IPS-18a (cell line): ENCODE measurements around the gene RSPO4.

Experiments used
- H3K27ac ChIP-seq: one replicate; pipeline ENCODE4 v1.5.1; 2013; ENCODE audit warnings: low read length
- H3K27me3 ChIP-seq: one replicate; pipeline ENCODE4 v1.6.1; 2013; ENCODE audit warnings: mild to moderate bottlenecking, low read length; ENCODE audit not compliant: control insufficient read depth, insufficient read depth
- H3K36me3 ChIP-seq: one replicate; pipeline ENCODE4 v1.6.1; 2013; ENCODE audit warnings: low read depth, low read length; ENCODE audit not compliant: control insufficient read depth
- H3K4me1 ChIP-seq: one replicate; pipeline ENCODE4 v1.6.1; 2013; ENCODE audit warnings: low read depth, low read length; ENCODE audit not compliant: control insufficient read depth
- H3K4me3 ChIP-seq: one replicate; pipeline ENCODE4 v1.5.1; 2013; ENCODE audit warnings: low read length
- H3K9ac ChIP-seq: one replicate; pipeline ENCODE4 v1.6.1; 2013; ENCODE audit warnings: mild to moderate bottlenecking, low read length, moderate library complexity
- H3K9me3 ChIP-seq: one replicate; pipeline ENCODE4 v1.6.1; 2013; ENCODE audit warnings: low read depth, low read length; ENCODE audit not compliant: control insufficient read depth

The RSPO4 gene

DNA sequence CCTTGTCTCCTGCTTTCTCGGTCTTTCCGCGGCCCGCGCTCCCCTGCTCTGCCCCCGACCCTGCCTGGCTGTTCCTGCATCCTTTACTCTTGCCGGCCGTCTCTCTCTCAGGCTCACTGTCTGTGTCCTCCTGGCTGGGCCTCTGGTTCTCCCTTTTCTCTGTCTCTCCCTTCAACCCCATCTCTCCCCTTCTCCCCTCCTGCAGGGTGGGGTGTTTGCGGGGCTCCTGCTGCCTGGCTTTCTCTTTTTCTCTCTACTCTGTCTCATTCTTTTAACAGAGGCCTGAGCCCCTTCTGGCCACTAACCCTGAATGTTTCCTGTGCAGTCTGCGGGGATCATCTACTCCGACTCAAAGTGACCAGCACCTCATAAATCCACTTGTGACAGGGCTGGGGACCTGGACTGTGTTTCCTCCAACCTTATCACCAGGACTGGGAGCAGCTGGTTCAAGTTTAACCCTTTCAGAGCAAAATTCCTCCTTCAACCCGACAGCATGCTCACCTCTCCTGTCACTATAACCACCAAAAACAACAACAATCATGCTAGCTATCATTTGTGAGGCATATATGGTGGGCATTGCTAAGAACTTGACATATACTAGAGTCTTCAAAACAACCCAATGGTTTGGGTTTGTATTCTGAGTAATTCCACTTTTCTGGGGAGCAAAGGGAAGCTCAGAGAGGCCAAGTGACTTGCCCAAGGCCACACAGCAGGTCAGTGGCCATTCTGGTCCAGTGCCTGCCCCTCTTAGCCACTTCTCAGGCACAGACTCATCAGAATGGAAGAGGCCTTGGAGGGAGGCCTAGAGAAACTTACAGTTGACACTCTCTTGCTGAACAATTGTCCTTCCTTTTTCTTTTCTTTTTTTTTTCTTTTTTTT is 811 bp upstream of the RSPO4 start:
- peak overlapping the region; percentile 6 for H3K9ac ChIP-seq
- peaks cover 27% of the 10 kb centered on the region for H3K27me3 ChIP-seq
- H3K36me3 ChIP-seq: no peaks in the 10 kb centered on the region
- no peaks in the 10 kb centered on the region for H3K9me3 ChIP-seq
- peaks cover 7% of the 10 kb centered on the region for H3K4me1 ChIP-seq
- H3K27ac ChIP-seq: no peak overlapping the region
- H3K4me3 ChIP-seq: peak overlapping the region; percentile 62

DNA sequence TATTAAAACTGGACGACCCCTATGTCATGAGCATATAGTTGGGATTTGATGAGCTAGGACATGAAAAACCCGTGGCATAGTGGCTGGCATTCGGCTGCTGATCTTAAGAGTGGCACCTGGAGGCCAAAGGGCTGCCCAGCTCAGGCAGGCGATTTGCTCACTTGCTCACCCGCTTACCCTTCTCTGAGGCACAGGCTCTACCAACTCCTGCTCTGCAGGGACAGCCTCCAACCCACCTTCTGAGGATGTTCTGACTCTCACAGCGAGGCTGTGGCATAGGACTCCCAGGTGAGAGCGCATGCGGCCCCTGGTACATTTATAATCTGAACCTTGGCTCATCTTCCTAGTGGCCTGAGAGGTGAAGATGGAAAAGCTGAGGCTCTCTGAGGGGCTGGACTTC is 995 bp downstream of the RSPO4 start:
- Histone ChIP-seq H3K4me3 (peak overlapping the region; percentile 62), H3K4me1 (peaks cover 7% of the 10 kb centered on the region), H3K9ac (no peak overlapping the region), H3K9me3 (no peaks in the 10 kb centered on the region), H3K36me3 (no peaks in the 10 kb centered on the region), H3K27me3 (peaks cover 27% of the 10 kb centered on the region), H3K27ac (no peak overlapping the region)

DNA sequence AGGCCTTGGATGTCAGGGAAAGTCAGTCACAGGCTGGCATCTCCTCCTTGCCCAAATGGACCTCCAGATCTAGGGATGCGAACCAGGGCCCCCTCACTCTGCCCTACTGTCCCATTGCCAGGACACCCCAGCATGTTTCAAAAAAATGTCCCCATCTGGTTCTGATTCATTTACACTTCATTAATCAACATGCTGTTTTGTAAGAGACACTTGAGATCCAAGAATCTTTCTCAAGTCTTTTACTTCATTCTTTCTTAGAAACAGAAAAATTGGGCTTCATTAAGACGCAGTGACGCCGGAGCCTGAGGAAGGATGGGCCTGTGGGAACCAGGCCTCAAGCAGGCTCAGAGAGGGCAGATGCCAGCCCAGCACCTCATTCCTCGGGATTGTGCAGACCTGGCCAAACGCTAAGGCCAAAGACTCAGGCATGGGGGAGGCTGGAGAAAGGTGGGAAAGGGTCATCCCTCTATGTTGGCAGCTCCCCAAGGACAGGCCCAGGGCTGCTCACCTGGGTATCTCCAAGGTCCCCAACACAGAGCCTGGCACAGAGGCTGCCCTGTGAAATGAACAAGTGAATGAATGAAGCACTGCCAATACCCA is 3.8 kb downstream of the RSPO4 start:
- no peak overlapping the region for H3K9ac ChIP-seq
- no peaks in the 10 kb centered on the region for H3K9me3 ChIP-seq
- H3K27me3 ChIP-seq: peaks cover 27% of the 10 kb centered on the region
- H3K4me3 ChIP-seq: no peak overlapping the region
- H3K27ac ChIP-seq: no peak overlapping the region
- H3K36me3 ChIP-seq: no peaks in the 10 kb centered on the region
- H3K4me1 ChIP-seq: peaks cover 3% of the 10 kb centered on the region

DNA sequence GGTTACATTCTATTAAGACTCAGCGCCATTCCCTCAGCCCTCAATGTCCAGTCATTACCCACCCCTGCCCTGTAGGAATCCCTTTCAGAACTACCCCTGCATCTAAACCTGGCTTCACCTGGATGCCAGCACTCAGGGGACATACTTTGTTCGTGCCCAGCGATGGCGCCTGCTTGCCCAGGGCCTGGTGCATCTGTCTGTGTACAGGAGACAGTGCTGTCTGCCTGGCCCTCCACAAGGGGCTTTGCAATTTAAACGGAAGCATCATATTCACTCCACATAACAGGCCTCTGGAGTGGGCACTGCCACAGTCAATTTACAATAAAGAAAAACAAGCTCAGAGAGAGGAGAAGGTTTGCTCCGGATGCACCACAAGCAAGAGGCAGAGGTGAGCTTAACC is 4.6 kb downstream of the RSPO4 start:
- H3K27me3 ChIP-seq: peaks cover 20% of the 10 kb centered on the region
- H3K9me3 ChIP-seq: no peaks in the 10 kb centered on the region
- H3K27ac ChIP-seq: no peak overlapping the region
- H3K36me3 ChIP-seq: no peaks in the 10 kb centered on the region
- H3K9ac ChIP-seq: no peak overlapping the region
- H3K4me1 ChIP-seq: peaks cover 3% of the 10 kb centered on the region
- no peak overlapping the region for H3K4me3 ChIP-seq

DNA sequence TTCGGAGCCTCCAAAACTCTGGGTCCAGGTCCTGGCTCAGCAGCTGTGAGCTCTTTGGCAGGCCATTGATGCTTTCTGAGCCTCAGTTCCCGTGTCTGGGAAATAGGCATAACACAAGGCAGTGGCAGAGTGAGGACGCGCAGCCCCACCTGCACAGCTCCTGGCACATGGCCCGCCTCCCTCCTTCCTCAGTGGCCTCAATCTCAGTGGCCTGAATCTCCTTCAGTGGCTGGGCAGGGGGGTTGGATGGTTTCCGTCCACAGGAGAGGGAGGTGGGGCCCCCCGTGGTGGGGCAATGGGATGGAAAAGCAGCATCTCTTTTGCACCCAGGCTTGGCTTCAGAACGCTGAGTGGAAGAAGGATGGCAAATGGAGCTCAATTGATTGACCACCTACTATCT is 5.1 kb downstream of the RSPO4 start:
- H3K27me3 ChIP-seq: peaks cover 20% of the 10 kb centered on the region

DNA sequence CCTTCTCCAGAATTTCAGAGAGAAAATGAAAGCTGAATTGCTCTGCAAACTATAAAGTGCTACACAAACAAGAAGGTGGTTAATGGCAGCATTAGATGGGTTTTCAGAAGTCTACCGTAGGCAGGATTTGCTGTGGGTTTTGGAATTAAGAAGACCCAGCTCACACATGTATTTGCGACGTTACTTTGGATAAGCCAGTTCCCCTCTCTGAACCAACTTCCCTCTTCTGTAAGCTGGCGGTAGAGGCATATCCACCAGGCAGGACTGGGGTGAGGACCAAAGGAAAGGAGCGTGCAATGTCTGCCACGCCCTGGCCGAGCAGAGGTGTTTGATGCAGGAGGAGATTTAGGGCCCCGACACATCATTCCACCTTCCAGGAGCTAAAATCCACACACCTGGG is 6.9 kb downstream of the RSPO4 start:
- Histone ChIP-seq H3K9me3 (no peaks in the 10 kb centered on the region), H3K36me3 (no peaks in the 10 kb centered on the region), H3K27ac (no peak overlapping the region), H3K9ac (no peak overlapping the region), H3K4me3 (no peak overlapping the region), H3K4me1 (peaks cover 5% of the 10 kb centered on the region), H3K27me3 (peaks cover 2% of the 10 kb centered on the region)

More for the DNA sequence above, 5.1 kb downstream of the RSPO4 start:
- no peaks in the 10 kb centered on the region for H3K9me3 ChIP-seq
- H3K4me1 ChIP-seq: peaks cover 3% of the 10 kb centered on the region
- no peak overlapping the region for H3K27ac ChIP-seq
- no peaks in the 10 kb centered on the region for H3K36me3 ChIP-seq
- H3K9ac ChIP-seq: no peak overlapping the region
- no peak overlapping the region for H3K4me3 ChIP-seq

DNA sequence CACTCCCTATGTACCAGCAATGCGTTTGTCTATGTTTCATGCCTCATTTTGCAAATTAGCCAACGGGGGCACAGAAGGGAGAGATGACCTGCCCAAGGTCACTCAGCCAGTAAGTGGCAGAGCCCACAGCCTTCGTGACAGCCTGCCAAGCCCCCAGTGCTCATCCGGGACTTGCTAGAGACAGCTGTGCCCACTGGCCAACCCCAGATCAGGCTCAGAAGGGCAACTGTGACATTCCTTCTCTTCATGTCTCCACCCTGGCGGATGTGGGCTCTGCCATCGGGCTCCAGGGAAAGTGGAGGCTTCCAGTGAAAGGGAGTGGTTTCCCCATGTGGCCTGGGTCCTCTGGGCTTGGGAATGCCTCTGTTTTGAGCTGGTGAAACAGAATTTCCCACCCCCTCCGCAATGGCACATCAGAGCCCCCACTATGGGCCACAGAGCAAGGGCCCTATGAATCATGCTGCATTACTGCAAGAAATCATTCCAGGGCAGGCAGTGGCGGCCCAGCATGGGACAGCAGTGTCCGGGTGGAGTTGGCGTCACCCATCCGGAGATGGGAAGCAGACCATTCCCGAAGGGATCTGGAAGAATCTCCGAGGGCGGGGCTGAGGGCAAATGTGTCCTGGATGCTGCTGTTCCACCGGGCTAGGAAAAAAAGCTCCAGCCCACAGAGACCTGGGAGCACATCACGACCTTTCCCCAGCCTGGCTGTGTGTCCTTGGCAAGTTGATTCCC is 9.1 kb downstream of the RSPO4 start:
- Histone ChIP-seq H3K9me3 (no peaks in the 10 kb centered on the region), H3K27ac (no peak overlapping the region), H3K4me3 (no peak overlapping the region), H3K4me1 (peaks cover 5% of the 10 kb centered on the region), H3K9ac (no peak overlapping the region), H3K27me3 (no peaks in the 10 kb centered on the region), H3K36me3 (no peaks in the 10 kb centered on the region)

DNA sequence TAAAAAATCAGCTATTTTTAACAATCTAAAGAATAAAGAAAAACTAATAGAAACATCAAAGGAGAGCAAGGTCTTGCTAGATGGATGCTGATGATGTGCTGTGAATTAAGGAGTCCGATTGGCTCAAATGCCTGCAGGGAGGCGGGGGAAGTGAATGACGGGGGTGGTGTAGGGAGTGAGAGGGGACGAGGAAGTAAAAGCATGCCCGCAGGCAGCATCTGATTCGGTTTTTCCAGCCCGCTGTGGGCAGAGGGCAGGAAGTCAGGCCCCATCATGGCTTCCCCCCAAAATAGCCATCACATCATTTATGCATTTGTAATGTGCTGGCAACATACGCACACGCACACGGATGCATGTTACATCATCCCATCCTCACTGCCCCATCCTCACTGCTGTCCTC is 10.3 kb downstream of the RSPO4 start:
- Histone ChIP-seq H3K4me3 (no peak overlapping the region), H3K27ac (no peak overlapping the region), H3K27me3 (no peaks in the 10 kb centered on the region)

DNA sequence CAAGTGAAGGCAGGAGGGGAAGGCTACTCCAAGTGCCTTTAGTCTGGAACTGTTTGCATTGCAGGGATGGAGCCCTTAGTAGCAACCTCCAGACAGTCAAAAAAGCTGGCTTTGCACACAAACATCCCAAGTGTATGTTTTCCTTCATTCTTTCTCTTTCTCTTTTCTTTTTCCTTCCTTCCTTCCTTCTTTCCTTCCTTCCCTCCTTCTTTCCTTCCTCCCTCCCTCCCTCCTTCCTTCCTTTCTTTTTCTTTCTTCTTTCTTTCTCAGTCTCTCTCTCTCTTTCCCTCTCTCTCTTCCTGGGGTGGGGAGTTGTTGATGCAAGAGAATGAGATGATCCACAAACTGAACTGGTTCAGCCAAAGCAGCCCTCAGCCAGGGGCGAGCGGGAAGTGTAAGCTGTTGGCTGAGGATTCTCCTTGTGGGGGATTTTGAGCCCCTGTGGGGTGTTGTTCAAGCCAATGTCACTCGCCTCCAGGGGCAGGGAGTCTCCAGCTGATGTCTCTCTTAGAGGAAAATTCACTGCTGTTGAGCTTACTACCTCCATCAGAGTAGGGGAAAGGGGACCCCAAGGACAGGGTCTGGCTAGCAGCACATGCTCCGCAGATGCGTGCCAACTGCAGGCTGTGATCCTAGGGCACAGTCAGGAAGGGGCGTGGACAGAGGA is 11.7 kb downstream of the RSPO4 start:
- H3K4me3 ChIP-seq: no peak overlapping the region
- no peaks in the 10 kb centered on the region for H3K27me3 ChIP-seq
- no peaks in the 10 kb centered on the region for H3K9me3 ChIP-seq
- no peak overlapping the region for H3K27ac ChIP-seq
- no peaks in the 10 kb centered on the region for H3K36me3 ChIP-seq
- peaks cover 5% of the 10 kb centered on the region for H3K4me1 ChIP-seq
- no peak overlapping the region for H3K9ac ChIP-seq

More for the DNA sequence above, 10.3 kb downstream of the RSPO4 start:
- no peaks in the 10 kb centered on the region for H3K9me3 ChIP-seq
- no peaks in the 10 kb centered on the region for H3K36me3 ChIP-seq
- H3K4me1 ChIP-seq: peaks cover 5% of the 10 kb centered on the region
- H3K9ac ChIP-seq: no peak overlapping the region

DNA sequence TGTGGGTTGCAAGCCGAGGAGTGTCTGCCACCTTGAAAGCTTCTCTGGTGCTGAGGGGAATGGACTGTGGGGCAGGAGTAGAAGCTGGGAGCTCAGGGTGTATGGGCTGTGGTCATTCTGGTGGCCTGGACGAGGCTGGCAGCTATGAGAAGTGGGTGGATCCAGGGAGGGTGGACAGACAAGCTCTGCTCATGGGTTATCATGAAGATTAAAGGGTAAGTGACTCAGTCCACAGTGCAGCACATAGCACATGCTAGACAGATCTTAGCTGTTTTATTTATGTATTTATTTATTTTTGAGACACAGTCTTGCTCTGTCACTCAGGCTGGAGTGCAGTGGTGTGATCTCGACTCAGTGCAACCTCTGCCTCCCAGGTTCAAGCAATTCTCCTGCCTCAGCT is 13.8 kb downstream of the RSPO4 start:
- H3K27me3 ChIP-seq: no peaks in the 10 kb centered on the region
- no peak overlapping the region for H3K9ac ChIP-seq
- peaks cover 5% of the 10 kb centered on the region for H3K4me1 ChIP-seq
- H3K4me3 ChIP-seq: no peak overlapping the region
- no peaks in the 10 kb centered on the region for H3K36me3 ChIP-seq
- no peak overlapping the region for H3K27ac ChIP-seq
- no peaks in the 10 kb centered on the region for H3K9me3 ChIP-seq

DNA sequence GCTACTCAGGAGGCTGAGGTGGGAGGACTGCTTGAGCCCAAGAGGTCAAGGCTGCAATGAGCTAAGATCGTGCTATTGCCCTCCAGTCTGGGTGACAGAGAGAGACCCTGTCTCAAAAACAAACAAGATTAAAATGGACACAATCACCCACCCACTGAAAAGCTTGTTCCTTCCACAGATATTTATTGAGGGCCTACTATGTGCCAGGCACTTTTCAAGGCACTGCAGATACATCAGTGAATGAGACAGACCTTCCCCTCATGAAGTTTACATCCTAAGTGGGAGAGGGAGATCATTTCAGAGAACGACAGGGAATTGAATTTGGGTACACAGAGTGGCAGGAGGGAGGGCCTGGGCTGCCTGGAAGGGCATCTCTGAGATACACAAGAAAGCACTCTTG is 14.4 kb downstream of the RSPO4 start:
- Histone ChIP-seq H3K4me1 (peaks cover 9% of the 10 kb centered on the region), H3K9me3 (no peaks in the 10 kb centered on the region), H3K27ac (no peak overlapping the region), H3K4me3 (no peak overlapping the region), H3K27me3 (no peaks in the 10 kb centered on the region), H3K36me3 (no peaks in the 10 kb centered on the region), H3K9ac (no peak overlapping the region)
